ENCODE measurements around the gene MICAL3.

DNA sequence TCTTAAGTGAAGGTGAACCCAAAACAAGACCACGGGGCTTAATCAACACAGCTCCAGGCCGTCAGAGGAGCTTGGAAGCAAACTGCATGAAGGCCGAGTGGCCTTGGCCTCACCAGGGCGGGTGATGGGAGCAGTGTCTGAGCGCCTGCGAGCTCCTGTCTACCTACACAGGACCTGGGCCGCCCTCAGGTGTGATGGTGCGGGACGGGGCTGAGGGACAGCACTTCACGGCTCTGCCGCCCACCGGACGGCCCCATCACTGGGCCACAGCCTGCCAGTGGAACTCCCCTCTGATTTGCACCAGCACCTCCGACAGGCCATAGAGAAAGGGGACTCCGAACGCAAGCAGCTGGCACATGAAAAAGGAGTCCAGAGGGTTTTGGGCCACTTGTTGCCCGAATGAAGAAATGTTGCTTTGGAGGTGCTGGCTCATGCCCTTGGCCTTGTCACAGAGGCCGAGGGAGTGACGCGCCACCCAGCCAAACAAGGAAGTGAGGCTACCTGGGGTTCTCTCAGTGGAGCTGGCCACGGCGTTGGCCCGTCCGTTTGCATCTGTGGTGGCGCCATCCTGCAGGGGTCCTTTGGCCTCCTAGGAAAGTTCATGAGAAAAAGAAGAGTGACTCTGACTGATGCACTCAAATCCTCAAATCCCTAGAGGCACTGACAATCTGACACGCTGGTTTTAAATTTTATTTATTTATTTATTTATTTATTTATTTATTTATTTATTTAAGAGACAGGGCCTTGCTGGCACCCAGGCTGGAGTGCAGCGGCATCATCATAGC lies 159.8 kb downstream of the MICAL3 start:
- TF ChIP-seq SP1 (IDR thresholded peaks at IDR 0.05): no peak
- TF ChIP-seq L3MBTL2 (conservative IDR thresholded peaks at IDR 0.05): no peak
- no peak for TF ChIP-seq HDGF (IDR thresholded peaks at IDR 0.05; ENCODE audit: borderline replicate concordance)
- no peak for TF ChIP-seq FOXA1 (IDR thresholded peaks at IDR 0.05)
- TF ChIP-seq ZNF384 (IDR thresholded peaks at IDR 0.05): no peak
- TF ChIP-seq FOXK2 (IDR thresholded peaks at IDR 0.05): no peak
- TF ChIP-seq SUZ12 (IDR thresholded peaks at IDR 0.05): no peak
- no peak for TF ChIP-seq FOXM1 (IDR thresholded peaks at IDR 0.05; ENCODE audit: borderline replicate concordance)
- TF ChIP-seq ELF4 (IDR thresholded peaks at IDR 0.05): no peak
- TF ChIP-seq, protein P1, sequence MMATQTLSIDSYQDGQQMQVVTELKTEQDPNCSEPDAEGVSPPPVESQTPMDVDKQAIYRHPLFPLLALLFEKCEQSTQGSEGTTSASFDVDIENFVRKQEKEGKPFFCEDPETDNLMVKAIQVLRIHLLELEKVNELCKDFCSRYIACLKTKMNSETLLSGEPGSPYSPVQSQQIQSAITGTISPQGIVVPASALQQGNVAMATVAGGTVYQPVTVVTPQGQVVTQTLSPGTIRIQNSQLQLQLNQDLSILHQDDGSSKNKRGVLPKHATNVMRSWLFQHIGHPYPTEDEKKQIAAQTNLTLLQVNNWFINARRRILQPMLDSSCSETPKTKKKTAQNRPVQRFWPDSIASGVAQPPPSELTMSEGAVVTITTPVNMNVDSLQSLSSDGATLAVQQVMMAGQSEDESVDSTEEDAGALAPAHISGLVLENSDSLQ (IDR thresholded peaks at IDR 0.05): no peak
- TF ChIP-seq ARNT (IDR thresholded peaks at IDR 0.05): no peak
- TF ChIP-seq BHLHE40 (IDR thresholded peaks at IDR 0.05; ENCODE audit: borderline replicate concordance): no peak
- TF ChIP-seq CTBP1 (IDR thresholded peaks at IDR 0.05; ENCODE audit: borderline replicate concordance): no peak
